GM23248 (cell line): ENCODE data around the gene SLC2A9. TPM values are rescaled to one million over a fixed set of nuclear protein-coding genes. Genes with fewer than 3 reads are reported as not detected.

Source experiments
- DNase-seq: peaks from one replicate; pipeline ENCODE4 v3.0.0-alpha.2; 2015
- H2AFZ ChIP-seq: fragments of 200-600 bp; sonication (generic); 2 replicates; pipeline ENCODE4 v1.6.1; 2016; ENCODE audit warnings: antibody characterized with exemption
- H3F3A ChIP-seq: fragments of 200-600 bp; sonication (generic); 2 replicates; pipeline ENCODE4 v1.6.1; 2016; ENCODE audit warnings: mild to moderate bottlenecking, antibody characterized with exemption, mixed run types; ENCODE audit not compliant: insufficient read depth
- H3K27ac ChIP-seq: fragments of 200-600 bp; sonication (generic); 2 replicates; pipeline ENCODE4 v1.5.1; 2016; ENCODE audit warnings: mild to moderate bottlenecking
- H3K27me3 ChIP-seq: fragments of 200-600 bp; sonication (generic); replicated peaks from 2 replicates; pipeline ENCODE4 v1.6.1; 2016; ENCODE audit warnings: mild to moderate bottlenecking; ENCODE audit not compliant: insufficient read depth
- H3K36me3 ChIP-seq: fragments of 200-600 bp; sonication (generic); 2 replicates; pipeline ENCODE4 v1.6.1; 2016; ENCODE audit warnings: low read depth, mild to moderate bottlenecking
- H3K4me1 ChIP-seq: fragments of 200-600 bp; sonication (generic); 2 replicates; pipeline ENCODE4 v1.6.1; 2016; ENCODE audit warnings: mild to moderate bottlenecking; ENCODE audit not compliant: insufficient read depth
- H3K4me2 ChIP-seq: fragments of 200-600 bp; sonication (generic); one replicate; pipeline ENCODE4 v1.6.1; 2016; ENCODE audit warnings: mild to moderate bottlenecking; ENCODE audit not compliant: unreplicated experiment
- H3K4me3 ChIP-seq: fragments of 200-600 bp; sonication (generic); 2 replicates; pipeline ENCODE4 v1.5.1; 2016; ENCODE audit warnings: mild to moderate bottlenecking
- H3K79me2 ChIP-seq: fragments of 200-600 bp; sonication (generic); 2 replicates; pipeline ENCODE4 v1.6.1; 2016; ENCODE audit warnings: mild to moderate bottlenecking; ENCODE audit not compliant: insufficient read depth
- H3K9ac ChIP-seq: fragments of 200-600 bp; sonication (generic); 2 replicates; pipeline ENCODE4 v1.6.1; 2016; ENCODE audit warnings: mild to moderate bottlenecking
- H3K9me2 ChIP-seq: fragments of 200-600 bp; sonication (generic); 2 replicates; pipeline ENCODE4 v1.6.1; 2016; ENCODE audit warnings: mixed run types, mild to moderate bottlenecking, moderate library complexity; ENCODE audit not compliant: insufficient read depth
- H3K9me3 ChIP-seq: fragments of 200-600 bp; sonication (generic); one replicate; pipeline ENCODE4 v1.6.1; 2017; ENCODE audit warnings: low read depth
- H4K20me1 ChIP-seq: fragments of 200-600 bp; sonication (generic); 2 replicates; pipeline ENCODE4 v1.6.0; 2016; ENCODE audit not compliant: insufficient read depth
- EZH2 ChIP-seq: fragments of 200-600 bp; sonication (generic); IDR thresholded peaks from 2 replicates; pipeline ENCODE4 v1.6.1; 2018; ENCODE audit warnings: antibody characterized with exemption, mild to moderate bottlenecking; ENCODE audit not compliant: insufficient read depth, poor library complexity, severe bottlenecking
- EZH2phosphoT487 ChIP-seq: fragments of 200-600 bp; sonication (generic); IDR thresholded peaks from 2 replicates; pipeline ENCODE4 v1.6.1; 2018; ENCODE audit warnings: antibody characterized with exemption, moderate library complexity, mild to moderate bottlenecking, low read depth; ENCODE audit not compliant: insufficient read depth
- WGBS, 2 experiments: methylation state at CpG; one replicate each; pipeline ENCODE4 v1.1.6; 2015 to 2017; ENCODE audit warnings: low lambda C conversion rate in 2 of 2, low coverage in 1 of 2; ENCODE audit errors: missing lambda C conversion rate in 2 of 2; 5-methylcytosine and 5-hydroxymethylcytosine counted together
- in situ Hi-C: fragments of 300-500 bp; cut with MboI; formaldehyde crosslinking; loops from 2 replicates; pipeline ENCODE4 v1.15.0; 2020
- polyA plus RNA-seq: library from polyadenylated mRNA; unstranded; fragments of >200 nt; fragmentation: Nextera tagmentation; extraction: Ambion mirVana; gene quantifications from 2 replicates; pipeline ENCODE4 v1.2.1, GENCODE V29; 2016
- total RNA-seq: library from RNA; depleted of rRNA; stranded (reverse); fragments of >200 nt; shearing (Covaris generic); gene quantifications from 2 replicates; pipeline ENCODE4 v1.2.3, GENCODE V29; 2014; rRNA removed

SLC2A9 gene
- total RNA-seq: 0.25 and 2.8 TPM in 2 replicates
- polyA plus RNA-seq: 3.5 and 3.8 TPM in 2 replicates

DNA sequence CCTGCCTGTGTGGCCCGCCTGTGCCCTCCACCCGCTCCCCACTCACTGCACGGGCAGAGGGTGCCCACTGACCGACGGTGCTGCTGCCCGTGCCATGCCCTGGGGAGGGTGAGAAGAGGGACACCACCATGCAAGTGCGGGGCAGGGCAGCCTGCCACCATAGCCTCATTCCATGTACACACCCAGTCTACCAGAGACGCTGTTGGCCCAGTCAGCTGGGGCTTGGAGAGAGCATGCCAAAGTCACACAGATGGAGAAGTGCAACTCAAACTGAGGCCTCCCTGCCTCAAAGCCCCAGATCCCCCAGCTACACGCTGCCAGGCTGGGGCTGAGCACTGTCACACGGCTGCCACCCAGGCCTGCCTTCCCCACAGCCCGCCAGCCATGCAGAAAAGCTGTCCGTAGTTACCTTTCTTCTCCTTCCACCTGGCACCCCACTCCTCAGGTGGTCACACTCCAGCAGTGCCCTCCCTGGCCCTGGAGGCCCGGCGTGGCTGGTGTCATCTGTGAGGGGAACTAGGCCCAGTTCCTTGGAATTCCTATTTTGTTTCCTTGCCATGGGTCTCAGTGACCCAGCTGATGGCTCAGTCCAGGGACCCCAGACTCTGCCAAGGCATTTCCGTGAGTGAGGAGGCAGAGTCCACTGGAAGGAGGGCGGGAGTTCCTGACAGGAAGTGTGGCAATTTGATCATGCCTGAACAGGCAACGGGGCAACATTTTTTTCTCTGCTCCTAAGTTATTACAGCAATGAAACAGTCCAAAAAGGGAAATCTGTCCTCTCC is at the start of gene SLC2A9:
Gene SLC2A9, minus strand, starts transcription at position 627 of the 782 bp plus-strand sequence. Its CDS starts 68 bp downstream, at position 559.
- Histone ChIP-seq H3K9ac (0 out of 2 replicates have a peak within 1 kb of the TSS, but pooled peaks have one; percentile 33), H4K20me1 (no peaks in the 10 kb centered on the region), H3K27me3 (no peaks in the 10 kb centered on the region), H3K9me3 (no peaks in the 10 kb centered on the region), H3K9me2 (no peaks in the 10 kb centered on the region), H3K4me1 (0 out of 2 replicates have a peak, but pooled peaks cover 6% of the 10 kb centered on the region), H2AFZ (peak within 1 kb of the TSS; percentile 77), H3K4me2 (peak within 1 kb of the TSS; percentile 44), H3F3A (0 out of 2 replicates have a peak, but pooled peaks cover 5% of the 10 kb centered on the region), H3K36me3 (no peaks in the 10 kb centered on the region), H3K79me2 (no peaks in the 10 kb centered on the region), H3K4me3 (0 out of 2 replicates have a peak within 1 kb of the TSS, but pooled peaks have one; percentile 18), H3K27ac (no peak within 1 kb of the TSS)
- DNase-seq: peak; percentile 60
- in situ Hi-C loops: no loop called here
- no peak for TF ChIP-seq EZH2phosphoT487
- no peak for TF ChIP-seq EZH2
- WGBS, 2 experiments: 40 to 43% methylated on average over 16 to 17 of the region's 17 CpGs

DNA sequence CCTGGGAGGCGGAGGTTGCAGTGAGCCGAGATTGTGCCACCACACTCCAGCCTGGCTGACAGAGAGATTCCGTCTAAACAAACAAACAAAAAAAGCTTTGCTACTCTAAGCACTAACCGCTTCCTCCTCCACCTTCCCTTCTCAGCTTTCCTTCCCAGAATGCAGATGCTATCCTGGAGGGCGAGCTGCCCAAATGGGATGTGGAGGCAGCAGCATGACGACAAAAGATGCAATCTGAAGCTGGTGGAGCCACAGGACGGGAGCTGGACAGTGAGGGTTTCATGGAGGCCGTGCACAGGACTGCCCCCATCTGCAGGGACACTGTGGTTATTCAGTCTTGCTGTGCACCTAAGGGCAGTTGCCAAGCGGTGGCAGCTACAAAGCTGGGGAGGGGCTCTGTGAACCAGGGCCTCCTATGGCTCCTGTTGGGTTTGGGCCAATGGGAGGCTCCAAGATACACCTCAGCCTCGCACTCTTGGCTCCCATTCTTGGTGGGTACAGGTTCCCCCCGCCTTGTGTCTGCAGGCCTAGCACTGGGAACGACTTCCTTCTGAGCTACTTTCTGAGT is 47.9 kb upstream of the SLC2A9 start:
- no peak overlapping the region for H3K4me3 ChIP-seq
- H3K36me3 ChIP-seq: peaks cover 46% of the 10 kb centered on the region
- no peaks in the 10 kb centered on the region for H3K27me3 ChIP-seq
- no peak overlapping the region for H2AFZ ChIP-seq
- H3K9ac ChIP-seq: no peak overlapping the region
- no peaks in the 10 kb centered on the region for H4K20me1 ChIP-seq
- no peak for DNase-seq
- H3K9me3 ChIP-seq: no peaks in the 10 kb centered on the region
- H3K79me2 ChIP-seq: peaks cover 8% of the 10 kb centered on the region; the same call in 1 of the 2 replicates
- no peak overlapping the region for H3K4me2 ChIP-seq
- in situ Hi-C loops: loop anchor here (10.0 kb wide), 1 partner anchor 304 kb away; no protein-coding TSS in a partner anchor
- peaks cover 71% of the 10 kb centered on the region for H3F3A ChIP-seq
- 87 to 88% methylated on average over 12 of the region's 12 CpGs for WGBS, 2 experiments
- no peak for TF ChIP-seq EZH2
- TF ChIP-seq EZH2phosphoT487: no peak
- H3K9me2 ChIP-seq: no peaks in the 10 kb centered on the region
- no peaks in the 10 kb centered on the region for H3K4me1 ChIP-seq
- H3K27ac ChIP-seq: no peak overlapping the region

DNA sequence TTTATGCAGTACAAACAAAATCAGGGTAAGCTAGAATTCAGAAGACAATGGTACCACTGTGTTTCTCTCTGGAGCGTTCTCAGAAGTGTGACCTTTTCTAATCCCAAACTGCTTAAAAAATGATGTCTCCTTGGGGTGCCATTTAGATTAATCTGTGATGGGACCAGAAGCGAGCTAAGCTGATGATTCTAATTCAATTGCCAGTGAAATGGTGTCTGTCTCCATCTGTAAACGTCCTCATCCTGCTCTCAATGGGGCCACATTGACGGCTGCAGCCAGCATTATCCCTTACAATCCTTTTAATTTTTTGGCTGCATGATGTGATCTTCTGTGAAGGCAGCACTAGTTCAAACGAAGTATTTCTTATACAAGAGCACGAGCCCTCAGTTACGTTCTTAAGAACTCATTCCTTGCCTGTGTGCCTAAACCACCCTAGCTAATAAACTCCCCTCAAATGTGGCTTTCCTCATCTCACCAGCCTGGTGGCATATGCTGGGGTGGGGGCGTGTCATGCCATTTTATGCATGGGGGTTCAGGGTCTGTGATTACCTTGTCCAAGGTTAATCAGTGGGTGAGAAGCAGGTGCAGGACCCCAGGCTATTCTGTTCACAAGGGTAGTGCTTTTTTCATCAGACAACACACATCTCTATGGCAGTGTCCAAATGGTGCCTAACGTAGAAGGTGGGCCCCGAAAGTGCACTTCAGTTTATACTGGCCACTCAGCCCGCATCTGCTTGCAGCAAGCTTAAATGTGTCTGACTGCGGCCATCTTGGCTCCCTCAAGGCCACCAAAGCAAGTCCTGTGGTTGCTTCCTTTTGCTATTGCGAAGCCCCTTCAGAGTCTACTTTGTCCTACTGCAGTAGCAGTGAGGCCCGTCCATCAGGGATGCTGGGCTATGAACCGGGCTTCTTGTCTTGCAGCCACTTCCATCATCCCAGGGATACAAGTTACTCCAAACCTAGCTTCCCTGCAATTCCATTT is 45.7 kb upstream of the SLC2A9 start:
- H3K9ac ChIP-seq: no peak overlapping the region
- no peak for DNase-seq
- H3K4me2 ChIP-seq: no peak overlapping the region
- H3K36me3 ChIP-seq: peaks cover 27% of the 10 kb centered on the region
- H3K9me2 ChIP-seq: no peaks in the 10 kb centered on the region
- no peaks in the 10 kb centered on the region for H3K27me3 ChIP-seq
- in situ Hi-C loops: loop anchor here (10.0 kb wide), 1 partner anchor 302 kb away; no protein-coding TSS in a partner anchor
- H3K9me3 ChIP-seq: no peaks in the 10 kb centered on the region
- no peak overlapping the region for H3K4me3 ChIP-seq
- no peak overlapping the region for H2AFZ ChIP-seq
- peaks cover 57% of the 10 kb centered on the region for H3F3A ChIP-seq
- no peak for TF ChIP-seq EZH2
- TF ChIP-seq EZH2phosphoT487: no peak
- H4K20me1 ChIP-seq: no peaks in the 10 kb centered on the region
- H3K4me1 ChIP-seq: no peaks in the 10 kb centered on the region
- no peaks in the 10 kb centered on the region for H3K79me2 ChIP-seq
- WGBS, 2 experiments: 94 to 95% methylated on average over 15 of the region's 15 CpGs
- H3K27ac ChIP-seq: no peak overlapping the region

DNA sequence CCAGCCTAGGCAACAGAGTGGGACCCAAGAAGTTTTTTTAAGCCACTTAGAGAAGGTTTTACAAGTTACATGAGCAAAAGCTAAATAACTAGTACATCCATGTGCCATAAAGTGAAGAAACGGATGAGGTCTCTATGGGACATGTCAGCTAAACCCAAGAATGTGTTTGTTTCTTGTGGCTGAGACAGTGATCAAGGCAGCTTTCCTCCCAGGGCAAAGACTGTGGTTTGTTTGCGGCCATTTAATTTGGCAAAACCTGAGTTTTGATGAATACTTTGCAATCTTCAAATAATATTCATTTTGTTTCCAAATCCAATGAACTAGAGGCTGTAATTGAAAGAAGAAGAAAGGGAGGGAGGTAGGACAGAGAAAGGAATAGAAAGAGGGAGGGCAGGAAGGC is 44.9 kb upstream of the SLC2A9 start:
- no peak for DNase-seq
- peaks cover 20% of the 10 kb centered on the region for H3K36me3 ChIP-seq
- H3K9me3 ChIP-seq: no peaks in the 10 kb centered on the region
- no peak overlapping the region for H3K4me2 ChIP-seq
- 67 to 74% methylated on average over 2 of the region's 2 CpGs for WGBS, 2 experiments
- H3K9ac ChIP-seq: no peak overlapping the region
- no peaks in the 10 kb centered on the region for H3K27me3 ChIP-seq
- no peak overlapping the region for H3K4me3 ChIP-seq
- no peaks in the 10 kb centered on the region for H4K20me1 ChIP-seq
- no peak overlapping the region for H3K27ac ChIP-seq
- H3K79me2 ChIP-seq: no peaks in the 10 kb centered on the region
- in situ Hi-C loops: loop anchor here (10.0 kb wide), 1 partner anchor 301 kb away; no protein-coding TSS in a partner anchor
- H3K4me1 ChIP-seq: peaks cover 5% of the 10 kb centered on the region; the same call in 1 of the 2 replicates
- H3F3A ChIP-seq: peaks cover 50% of the 10 kb centered on the region
- no peaks in the 10 kb centered on the region for H3K9me2 ChIP-seq
- TF ChIP-seq EZH2 (no peak), EZH2phosphoT487 (no peak)
- H2AFZ ChIP-seq: no peak overlapping the region
